OCI-LY3 (cell line): ENCODE results near the gene DISP3.

ENCODE experiments used
- H2AFZ ChIP-seq: fragments of 200-600, 300-600 bp; shearing (Covaris generic); 2 replicates; pipeline ENCODE4 v1.6.0; 2014; ENCODE audit warnings: antibody characterized with exemption, low read depth, low read length
- H3K27ac ChIP-seq: fragments of 200-600, 300-600 bp; sonication (generic); 2 replicates; pipeline ENCODE4 v1.5.1; 2014; ENCODE audit warnings: mild to moderate bottlenecking, low read length, moderate library complexity, mixed read lengths
- H3K27me3 ChIP-seq: fragments of 200-600, 300-600 bp; sonication (generic); 2 replicates; pipeline ENCODE4 v1.6.1; 2014; ENCODE audit warnings: low read depth, low read length, mixed read lengths
- H3K36me3 ChIP-seq: fragments of 200-600, 300-600 bp; sonication (generic); replicated peaks from 2 replicates; pipeline ENCODE3; 2014; ENCODE audit warnings: low read depth, low read length, mixed read lengths
- H3K4me1 ChIP-seq: fragments of 300-600, 200-600 bp; sonication (generic); 2 replicates; pipeline ENCODE4 v1.6.1; 2014; ENCODE audit warnings: low read length, mixed read lengths
- H3K4me2 ChIP-seq: fragments of 200-600, 300-600 bp; sonication (generic); 2 replicates; pipeline ENCODE4 v1.6.1; 2014; ENCODE audit warnings: low read length, mixed read lengths
- H3K4me3 ChIP-seq: fragments of 300-600, 200-600 bp; sonication (generic); 2 replicates; pipeline ENCODE4 v1.5.1; 2014; ENCODE audit warnings: antibody characterized with exemption, mild to moderate bottlenecking, low read length, moderate library complexity
- H3K79me2 ChIP-seq: fragments of 300-600, 200-600 bp; shearing (Covaris generic); 2 replicates; pipeline ENCODE4 v1.6.1; 2014; ENCODE audit warnings: mild to moderate bottlenecking, low read length, mixed read lengths
- H3K9ac ChIP-seq: fragments of 300-600, 200-600 bp; shearing (Covaris generic); 2 replicates; pipeline ENCODE4 v1.6.0; 2014; ENCODE audit warnings: mild to moderate bottlenecking, low read length, moderate library complexity
- H3K9me3 ChIP-seq: fragments of 200-600, 300-600 bp; shearing (Covaris generic); 2 replicates; pipeline ENCODE4 v1.6.1; 2014; ENCODE audit warnings: low read length, mixed read lengths; ENCODE audit not compliant: insufficient read depth
- H4K20me1 ChIP-seq: fragments of 200-600, 300-600 bp; sonication (generic); 2 replicates; pipeline ENCODE4 v1.6.1; 2016; ENCODE audit warnings: low read length, mixed read lengths; ENCODE audit not compliant: insufficient read depth
- CTCF ChIP-seq: fragments of 200-600, 300-600 bp; sonication (generic); IDR thresholded peaks from 2 replicates; pipeline ENCODE4 v1.5.1; 2014; ENCODE audit warnings: antibody characterized with exemption, low read length, low read depth
- EZH2phosphoT487 ChIP-seq: fragments of 200-600 bp; shearing (Covaris generic); IDR thresholded peaks from 2 replicates; pipeline ENCODE4 v1.6.1; 2018; ENCODE audit warnings: antibody characterized with exemption, mixed run types, low read depth

DISP3 gene

GRCh38 chr1:11515368-11516300, 36.7 kb downstream of the DISP3 start:
- Histone ChIP-seq H3K4me2 (no peak overlapping the region), H3K9ac (no peak overlapping the region), H3K4me3 (no peak overlapping the region), H3K36me3 (no peaks in the 10 kb centered on the region), H3K27ac (no peak overlapping the region), H3K27me3 (no peaks in the 10 kb centered on the region), H4K20me1 (no peaks in the 10 kb centered on the region), H3K79me2 (no peaks in the 10 kb centered on the region), H3K4me1 (no peaks in the 10 kb centered on the region), H2AFZ (no peak overlapping the region), H3K9me3 (no peaks in the 10 kb centered on the region)
- TF ChIP-seq CTCF (no peak), EZH2phosphoT487 (no peak)

- Histone ChIP-seq H3K36me3 (no peaks in the 10 kb centered on the region), H3K9me3 (no peaks in the 10 kb centered on the region), H2AFZ (no peak overlapping the region), H3K4me3 (no peak overlapping the region), H4K20me1 (no peaks in the 10 kb centered on the region), H3K27me3 (no peaks in the 10 kb centered on the region), H3K4me1 (no peaks in the 10 kb centered on the region), H3K4me2 (no peak overlapping the region), H3K27ac (no peak overlapping the region), H3K79me2 (no peaks in the 10 kb centered on the region), H3K9ac (no peak overlapping the region)
- no peak for TF ChIP-seq EZH2phosphoT487
- no peak for TF ChIP-seq CTCF
Observed at GRCh38 chr1:11516961-11517635, 38.1 kb downstream of the DISP3 start.

- H3K9me3 ChIP-seq: no peaks in the 10 kb centered on the region
- H3K79me2 ChIP-seq: no peaks in the 10 kb centered on the region
- TF ChIP-seq EZH2phosphoT487: no peak
- TF ChIP-seq CTCF: no peak
Observed at GRCh38 chr1:11518016-11518701, 39.2 kb downstream of the DISP3 start.

More at GRCh38 chr1:11518016-11518701, 39.2 kb downstream of the DISP3 start:
- no peaks in the 10 kb centered on the region for H3K27me3 ChIP-seq
- no peak overlapping the region for H3K27ac ChIP-seq
- no peak overlapping the region for H2AFZ ChIP-seq
- H4K20me1 ChIP-seq: no peaks in the 10 kb centered on the region
- H3K4me1 ChIP-seq: no peaks in the 10 kb centered on the region
- H3K4me3 ChIP-seq: no peak overlapping the region
- no peak overlapping the region for H3K4me2 ChIP-seq
- no peaks in the 10 kb centered on the region for H3K36me3 ChIP-seq
- H3K9ac ChIP-seq: no peak overlapping the region
